ENCODE data around the gene PHTF2.

- TF ChIP-seq, protein P1, sequence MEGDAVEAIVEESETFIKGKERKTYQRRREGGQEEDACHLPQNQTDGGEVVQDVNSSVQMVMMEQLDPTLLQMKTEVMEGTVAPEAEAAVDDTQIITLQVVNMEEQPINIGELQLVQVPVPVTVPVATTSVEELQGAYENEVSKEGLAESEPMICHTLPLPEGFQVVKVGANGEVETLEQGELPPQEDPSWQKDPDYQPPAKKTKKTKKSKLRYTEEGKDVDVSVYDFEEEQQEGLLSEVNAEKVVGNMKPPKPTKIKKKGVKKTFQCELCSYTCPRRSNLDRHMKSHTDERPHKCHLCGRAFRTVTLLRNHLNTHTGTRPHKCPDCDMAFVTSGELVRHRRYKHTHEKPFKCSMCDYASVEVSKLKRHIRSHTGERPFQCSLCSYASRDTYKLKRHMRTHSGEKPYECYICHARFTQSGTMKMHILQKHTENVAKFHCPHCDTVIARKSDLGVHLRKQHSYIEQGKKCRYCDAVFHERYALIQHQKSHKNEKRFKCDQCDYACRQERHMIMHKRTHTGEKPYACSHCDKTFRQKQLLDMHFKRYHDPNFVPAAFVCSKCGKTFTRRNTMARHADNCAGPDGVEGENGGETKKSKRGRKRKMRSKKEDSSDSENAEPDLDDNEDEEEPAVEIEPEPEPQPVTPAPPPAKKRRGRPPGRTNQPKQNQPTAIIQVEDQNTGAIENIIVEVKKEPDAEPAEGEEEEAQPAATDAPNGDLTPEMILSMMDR (IDR thresholded peaks at IDR 0.05), result no peak
- TF ChIP-seq EP300 (IDR thresholded peaks at IDR 0.05) (no peak), POLR2AphosphoS5 (IDR thresholded peaks at IDR 0.05) (no peak), POLR2A (IDR thresholded peaks at IDR 0.05) (no peak)
These were observed 134.8 kb downstream of the PHTF2 start for GRCh38 chr7:77933394-77933793.
